ENCODE data around the gene CFAP74. TPM values are rescaled to one million over a fixed set of nuclear protein-coding genes. Genes with fewer than 3 reads are reported as not detected.

Gene CFAP74
- total RNA-seq, 2 donors from 2014 or later, result under 0.01 TPM; not detected in 1

GRCh38 chr1:2044510-2045319 lies 41.1 kb upstream of the CFAP74 start:
- H3K9me3 ChIP-seq, result no peaks in the 10 kb centered on the region
- WGBS, 2 donors, result 14 to 63% methylated on average over 5 to 49 of the region's 75 CpGs
- DNase-seq (peak; percentile 62 to 80 (median 72)), ATAC-seq (peak; percentile 72)
- H3K27ac ChIP-seq, result no peak overlapping the region
- no peaks in the 10 kb centered on the region for H3K36me3 ChIP-seq (replicated peaks in 1 of 2; ENCODE audit: insufficient read depth in 1 of 2, low read depth in 2 of 2)
- peaks cover 22% of the 10 kb centered on the region for H3K4me1 ChIP-seq
- H3K4me3 ChIP-seq, result no peak overlapping the region
- TF ChIP-seq POLR2A (IDR thresholded peaks at IDR 0.05), result no peak
- TF ChIP-seq, protein P1, sequence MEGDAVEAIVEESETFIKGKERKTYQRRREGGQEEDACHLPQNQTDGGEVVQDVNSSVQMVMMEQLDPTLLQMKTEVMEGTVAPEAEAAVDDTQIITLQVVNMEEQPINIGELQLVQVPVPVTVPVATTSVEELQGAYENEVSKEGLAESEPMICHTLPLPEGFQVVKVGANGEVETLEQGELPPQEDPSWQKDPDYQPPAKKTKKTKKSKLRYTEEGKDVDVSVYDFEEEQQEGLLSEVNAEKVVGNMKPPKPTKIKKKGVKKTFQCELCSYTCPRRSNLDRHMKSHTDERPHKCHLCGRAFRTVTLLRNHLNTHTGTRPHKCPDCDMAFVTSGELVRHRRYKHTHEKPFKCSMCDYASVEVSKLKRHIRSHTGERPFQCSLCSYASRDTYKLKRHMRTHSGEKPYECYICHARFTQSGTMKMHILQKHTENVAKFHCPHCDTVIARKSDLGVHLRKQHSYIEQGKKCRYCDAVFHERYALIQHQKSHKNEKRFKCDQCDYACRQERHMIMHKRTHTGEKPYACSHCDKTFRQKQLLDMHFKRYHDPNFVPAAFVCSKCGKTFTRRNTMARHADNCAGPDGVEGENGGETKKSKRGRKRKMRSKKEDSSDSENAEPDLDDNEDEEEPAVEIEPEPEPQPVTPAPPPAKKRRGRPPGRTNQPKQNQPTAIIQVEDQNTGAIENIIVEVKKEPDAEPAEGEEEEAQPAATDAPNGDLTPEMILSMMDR (IDR thresholded peaks at IDR 0.05), result peak; percentile 65 to 93 (median 87)
- H3K27me3 ChIP-seq, result no peaks in the 10 kb centered on the region
- intact Hi-C loops (cut with DNase I), result loop anchor here (5.0 kb wide), 1 partner anchor 97 kb away; no protein-coding TSS in a partner anchor

DNA sequence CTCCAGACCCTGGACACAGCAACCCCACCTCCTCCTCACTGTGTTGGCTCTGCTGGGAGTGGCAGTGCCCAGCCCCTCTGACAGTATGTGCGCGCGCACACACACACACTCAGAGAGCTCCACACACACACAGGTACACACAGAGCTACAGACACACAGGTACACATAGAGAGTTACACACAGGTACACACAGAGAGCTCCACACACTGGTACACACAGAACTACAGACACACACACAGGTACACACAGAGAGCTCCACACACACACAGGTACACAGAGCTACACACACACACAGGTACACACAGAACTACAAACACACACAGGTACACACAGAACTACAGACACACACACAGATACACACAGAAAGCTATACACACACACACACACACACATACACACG lies 40.3 kb upstream of the CFAP74 start:
- Histone ChIP-seq H3K27me3 (no peaks in the 10 kb centered on the region), H3K4me3 (no peak overlapping the region), H3K9me3 (no peaks in the 10 kb centered on the region), H3K27ac (no peak overlapping the region), H3K4me1 (peaks cover 15% of the 10 kb centered on the region), H3K36me3 (replicated peaks in 1 of 2; ENCODE audit: insufficient read depth in 1 of 2, low read depth in 2 of 2) (no peaks in the 10 kb centered on the region)
- no peak for ATAC-seq
- intact Hi-C loops (cut with DNase I), result loop anchor here (5.0 kb wide), 1 partner anchor 97 kb away; no protein-coding TSS in a partner anchor
- TF ChIP-seq, protein P1 (IDR thresholded peaks at IDR 0.05), result no peak
- no peak for TF ChIP-seq POLR2A (IDR thresholded peaks at IDR 0.05)
- no peak for DNase-seq
- WGBS, 2 donors, result 66 to 99% methylated on average over 4 of the region's 4 CpGs

GRCh38 chr1:2042830-2043773 lies 39.5 kb upstream of the CFAP74 start:
- no peak overlapping the region for H3K27ac ChIP-seq
- H3K9me3 ChIP-seq, result no peaks in the 10 kb centered on the region
- no peak for TF ChIP-seq POLR2A (IDR thresholded peaks at IDR 0.05)
- TF ChIP-seq, protein P1 (IDR thresholded peaks at IDR 0.05), result no peak
- ATAC-seq, result no peak
- H3K4me1 ChIP-seq, result peaks cover 15% of the 10 kb centered on the region
- no peak for DNase-seq
- no peaks in the 10 kb centered on the region for H3K36me3 ChIP-seq (replicated peaks in 1 of 2; ENCODE audit: insufficient read depth in 1 of 2, low read depth in 2 of 2)
- 63 to 72% methylated on average over 17 to 40 of the region's 41 CpGs for WGBS, 2 donors
- intact Hi-C loops (cut with DNase I), result loop anchor here (5.0 kb wide), 1 partner anchor 96 kb away; no protein-coding TSS in a partner anchor
- no peak overlapping the region for H3K4me3 ChIP-seq
- H3K27me3 ChIP-seq, result no peaks in the 10 kb centered on the region

DNA sequence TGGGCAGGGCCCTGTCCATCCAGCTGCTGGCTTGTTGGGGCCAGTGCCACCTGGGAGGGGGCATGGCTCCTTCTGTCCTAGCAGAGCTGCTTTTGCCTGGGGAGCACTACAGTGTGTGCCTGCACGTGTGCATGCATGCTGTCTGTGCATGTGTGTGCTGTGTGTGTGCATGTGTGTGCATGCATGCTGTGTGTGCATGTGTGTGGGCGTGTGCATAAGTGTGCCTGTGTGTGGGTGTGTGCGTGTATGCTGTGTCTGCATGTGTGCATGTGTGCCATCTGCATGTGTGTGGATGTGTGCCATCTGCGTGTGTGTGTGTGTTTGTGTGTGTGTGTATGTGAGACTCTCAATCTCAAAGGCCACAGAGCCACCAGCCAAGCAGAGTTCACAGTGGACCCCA lies 38.3 kb upstream of the CFAP74 start:
- Histone ChIP-seq H3K9me3 (no peaks in the 10 kb centered on the region), H3K4me3 (no peak overlapping the region), H3K27me3 (no peaks in the 10 kb centered on the region), H3K27ac (no peak overlapping the region), H3K36me3 (replicated peaks in 1 of 2; ENCODE audit: insufficient read depth in 1 of 2, low read depth in 2 of 2) (no peaks in the 10 kb centered on the region), H3K4me1 (peaks cover 15% of the 10 kb centered on the region)
- DNase-seq (no peak), ATAC-seq (no peak)
- WGBS, 2 donors, result 51 to 53% methylated on average over 4 of the region's 4 CpGs
- TF ChIP-seq, protein P1 (IDR thresholded peaks at IDR 0.05), result no peak
- TF ChIP-seq POLR2A (IDR thresholded peaks at IDR 0.05), result no peak
- intact Hi-C loops (cut with DNase I), result loop anchor here (5.0 kb wide), 1 partner anchor 95 kb away; no protein-coding TSS in a partner anchor
